Progenitor cell of endocrine pancreas (in vitro differentiated cells): Measurements from ENCODE around the gene SLC35F3. TPM values are rescaled to one million over a fixed set of nuclear protein-coding genes. Genes with fewer than 3 reads are reported as not detected.

ENCODE experiments used
- DNase-seq: peaks from one replicate; pipeline ENCODE4 v3.0.0; 2021; ENCODE audit warnings: low spot score; ENCODE audit not compliant: unreplicated experiment
- H3K27ac Mint-ChIP-seq: 2 replicates; pipeline ENCODE4 v1.8.0; 2021; ENCODE audit warnings: mild to moderate bottlenecking, moderate library complexity, mixed read lengths
- H3K27me3 Mint-ChIP-seq: 2 replicates; pipeline ENCODE4 v1.8.0; 2021; ENCODE audit warnings: mixed read lengths
- H3K36me3 Mint-ChIP-seq: 2 replicates; pipeline ENCODE4 v1.8.0; 2022; ENCODE audit warnings: mixed read lengths; ENCODE audit not compliant: insufficient read depth
- H3K4me1 Mint-ChIP-seq: 2 replicates; pipeline ENCODE4 v1.8.0; 2021; ENCODE audit warnings: low read depth, mixed read lengths
- H3K4me3 Mint-ChIP-seq: 2 replicates; pipeline ENCODE4 v1.8.0; 2021; ENCODE audit warnings: low read depth, mild to moderate bottlenecking, moderate library complexity, mixed read lengths
- H3K9me3 Mint-ChIP-seq: 2 replicates; pipeline ENCODE4 v1.8.0; 2021; ENCODE audit warnings: low read depth, mixed read lengths
- total RNA-seq: library from RNA; stranded (reverse); gene quantifications from 2 replicates; pipeline ENCODE4 v1.2.1, GENCODE V29; 2021
- TF ChIP-seq, protein P1 (sequence below): fragments of 200-600 bp; sonication (generic); IDR thresholded peaks from one replicate; pipeline ENCODE4 v1.5.0; 2021; ENCODE audit warnings: antibody characterized with exemption, mild to moderate bottlenecking; ENCODE audit not compliant: unreplicated experiment

SLC35F3 gene
- total RNA-seq, 1 donor from 2014 or later = 0.74 TPM

DNA sequence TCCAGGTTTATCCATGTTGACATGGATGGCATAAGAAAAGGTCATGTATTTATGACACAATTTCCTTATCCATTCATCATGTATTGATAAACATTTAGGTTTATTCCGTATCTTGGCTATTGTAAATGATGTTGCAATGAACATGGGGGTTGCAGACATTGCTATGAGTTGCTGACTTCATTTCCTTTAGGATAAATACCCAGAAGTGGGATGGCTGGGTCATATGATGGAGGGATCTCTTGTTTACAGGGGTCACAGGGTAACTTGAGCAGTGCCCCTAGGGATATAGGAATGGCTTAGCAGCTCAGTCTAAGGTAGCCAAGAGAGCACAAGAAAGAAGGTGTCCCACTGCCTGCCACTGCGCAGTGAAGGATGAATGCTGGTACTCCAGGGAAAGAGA is 239.2 kb downstream of the SLC35F3 start:
- Mint-ChIP-seq H3K9me3 (no peaks in the 10 kb centered on the region), H3K4me3 (no peak overlapping the region)
- TF ChIP-seq, protein P1, sequence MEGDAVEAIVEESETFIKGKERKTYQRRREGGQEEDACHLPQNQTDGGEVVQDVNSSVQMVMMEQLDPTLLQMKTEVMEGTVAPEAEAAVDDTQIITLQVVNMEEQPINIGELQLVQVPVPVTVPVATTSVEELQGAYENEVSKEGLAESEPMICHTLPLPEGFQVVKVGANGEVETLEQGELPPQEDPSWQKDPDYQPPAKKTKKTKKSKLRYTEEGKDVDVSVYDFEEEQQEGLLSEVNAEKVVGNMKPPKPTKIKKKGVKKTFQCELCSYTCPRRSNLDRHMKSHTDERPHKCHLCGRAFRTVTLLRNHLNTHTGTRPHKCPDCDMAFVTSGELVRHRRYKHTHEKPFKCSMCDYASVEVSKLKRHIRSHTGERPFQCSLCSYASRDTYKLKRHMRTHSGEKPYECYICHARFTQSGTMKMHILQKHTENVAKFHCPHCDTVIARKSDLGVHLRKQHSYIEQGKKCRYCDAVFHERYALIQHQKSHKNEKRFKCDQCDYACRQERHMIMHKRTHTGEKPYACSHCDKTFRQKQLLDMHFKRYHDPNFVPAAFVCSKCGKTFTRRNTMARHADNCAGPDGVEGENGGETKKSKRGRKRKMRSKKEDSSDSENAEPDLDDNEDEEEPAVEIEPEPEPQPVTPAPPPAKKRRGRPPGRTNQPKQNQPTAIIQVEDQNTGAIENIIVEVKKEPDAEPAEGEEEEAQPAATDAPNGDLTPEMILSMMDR = no peak

GRCh38 chr1:234144901-234145300 is 240.4 kb downstream of the SLC35F3 start:
- H3K9me3 Mint-ChIP-seq = no peaks in the 10 kb centered on the region
- no peak for DNase-seq
- no peak overlapping the region for H3K4me3 Mint-ChIP-seq
- TF ChIP-seq, protein P1 = no peak
- no peaks in the 10 kb centered on the region for H3K36me3 Mint-ChIP-seq
- H3K27ac Mint-ChIP-seq = no peak overlapping the region
- no peaks in the 10 kb centered on the region for H3K4me1 Mint-ChIP-seq
- no peaks in the 10 kb centered on the region for H3K27me3 Mint-ChIP-seq

More for the DNA sequence above, 239.2 kb downstream of the SLC35F3 start:
- Mint-ChIP-seq H3K36me3 (no peaks in the 10 kb centered on the region), H3K4me1 (no peaks in the 10 kb centered on the region), H3K27ac (no peak overlapping the region), H3K27me3 (no peaks in the 10 kb centered on the region)
- DNase-seq = no peak

DNA sequence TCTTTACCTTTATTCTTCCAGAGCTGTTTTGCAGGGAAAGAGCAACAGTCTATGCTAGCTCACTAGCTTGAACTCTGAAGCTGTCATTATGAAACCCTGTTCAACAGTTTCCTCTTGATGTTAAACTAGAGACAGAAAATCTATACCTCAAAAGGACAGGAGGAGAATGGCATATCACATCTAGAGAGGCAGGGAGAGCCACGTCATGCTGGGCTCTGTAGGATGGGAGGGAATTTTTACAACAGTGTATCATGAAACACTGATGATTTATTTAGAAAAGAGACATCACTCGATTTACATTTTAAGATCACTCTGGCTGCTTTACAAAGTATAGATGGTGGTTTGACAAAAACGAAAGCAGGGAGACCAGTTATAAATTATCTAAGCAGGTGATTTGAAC is 243.9 kb downstream of the SLC35F3 start:
- H3K36me3 Mint-ChIP-seq = no peaks in the 10 kb centered on the region
- no peaks in the 10 kb centered on the region for H3K9me3 Mint-ChIP-seq
- no peaks in the 10 kb centered on the region for H3K27me3 Mint-ChIP-seq
- TF ChIP-seq, protein P1 = no peak
- H3K4me3 Mint-ChIP-seq = no peak overlapping the region
- no peaks in the 10 kb centered on the region for H3K4me1 Mint-ChIP-seq
- no peak overlapping the region for H3K27ac Mint-ChIP-seq
- DNase-seq = no peak

- no peak for DNase-seq
- Mint-ChIP-seq H3K4me3 (no peak overlapping the region), H3K27ac (no peak overlapping the region), H3K9me3 (no peaks in the 10 kb centered on the region), H3K4me1 (no peaks in the 10 kb centered on the region), H3K36me3 (no peaks in the 10 kb centered on the region), H3K27me3 (no peaks in the 10 kb centered on the region)
- TF ChIP-seq, protein P1 = no peak
Measured at GRCh38 chr1:234148816-234149215, 244.3 kb downstream of the SLC35F3 start.

DNA sequence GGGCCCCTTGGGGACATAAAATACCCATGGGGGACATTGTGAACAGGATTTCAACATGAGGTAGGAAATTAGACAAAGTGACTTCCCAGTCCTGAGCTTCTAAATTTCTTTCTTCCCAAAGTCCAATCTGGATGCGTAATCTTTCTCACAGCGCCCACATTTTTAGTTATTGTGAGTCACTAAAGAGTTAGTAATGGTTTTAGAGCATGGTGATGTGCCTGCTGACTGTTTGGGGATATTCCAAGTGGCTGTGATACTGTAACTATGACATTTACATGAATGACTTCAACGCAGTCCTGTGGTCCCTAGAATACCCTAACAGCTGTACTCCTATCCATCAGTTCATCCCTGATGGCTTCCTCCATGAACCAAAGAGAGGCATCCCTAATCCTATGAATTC is 244.7 kb downstream of the SLC35F3 start:
- Mint-ChIP-seq H3K27me3 (no peaks in the 10 kb centered on the region), H3K4me1 (no peaks in the 10 kb centered on the region), H3K36me3 (no peaks in the 10 kb centered on the region), H3K9me3 (no peaks in the 10 kb centered on the region), H3K4me3 (no peak overlapping the region), H3K27ac (no peak overlapping the region)
- TF ChIP-seq, protein P1 = no peak
- DNase-seq = no peak
